Measurements from ENCODE around the gene ARMC7. TPM values are rescaled to one million over a fixed set of nuclear protein-coding genes. Genes with fewer than 3 reads are reported as not detected.

ARMC7 gene
- total and polyA plus RNA-seq, 2 donors (not counting 1 experiment from before 2014, with no cell fraction given): 3.1 to 5.9 TPM

GRCh38 chr17:75088465-75089417 lies 21.0 kb upstream of the ARMC7 start:
- no peak overlapping the region for H3K9ac ChIP-seq (ENCODE audit: insufficient read depth, low read length)
- no peaks in the 10 kb centered on the region for H3K79me2 ChIP-seq (ENCODE audit: control insufficient read depth, insufficient read depth, low read length)
- H3K27ac ChIP-seq (ENCODE audit: insufficient read depth, low read length): no peak overlapping the region
- H3K4me2 ChIP-seq (ENCODE audit: extremely low read depth, insufficient read depth, low read length): peak overlapping the region; percentile 80
- H2AFZ ChIP-seq (ENCODE audit: low read length): peak overlapping the region; percentile 48
- TF ChIP-seq EZH2 (IDR thresholded peaks at IDR 0.05; ENCODE audit: low read length, missing control alignments) (no peak), CTCF (conservative IDR thresholded peaks at IDR 0.05 in 1 of 2, IDR thresholded peaks at IDR 0.05 in 1 of 2; ENCODE audit: low read depth in 1 of 2, low read length in 2 of 2) (no peak)
- no peaks in the 10 kb centered on the region for H4K20me1 ChIP-seq (ENCODE audit: control insufficient read depth, extremely low read depth, insufficient read depth, low read length)
- H3K27me3 ChIP-seq (ENCODE audit: control insufficient read depth, insufficient read depth, low read length): no peaks in the 10 kb centered on the region
- H3K4me3 ChIP-seq (replicated peaks in 1 of 4; ENCODE audit: control extremely low read depth in 1 of 4, insufficient read depth in 1 of 4, low read depth in 3 of 4, low read length in 4 of 4): peak overlapping the region; percentile 26 to 60 (median 32)
- H3K36me3 ChIP-seq (ENCODE audit: control insufficient read depth, insufficient read depth, low read length): no peaks in the 10 kb centered on the region
- peak in 1 of 2 donors; percentile 36 for DNase-seq (ENCODE audit: low read depth in 2 of 2)
- H3K9me3 ChIP-seq (ENCODE audit: control insufficient read depth, insufficient read depth, low read depth, low read length): no peaks in the 10 kb centered on the region
- peaks cover 21% of the 10 kb centered on the region for H3K4me1 ChIP-seq (ENCODE audit: control insufficient read depth, extremely low read depth, insufficient read depth, low read length)

GRCh38 chr17:75090871-75091854 lies 18.6 kb upstream of the ARMC7 start:
- no peak overlapping the region for H3K27ac ChIP-seq (ENCODE audit: insufficient read depth, low read length)
- TF ChIP-seq EZH2 (IDR thresholded peaks at IDR 0.05; ENCODE audit: low read length, missing control alignments): no peak
- TF ChIP-seq CTCF (conservative IDR thresholded peaks at IDR 0.05 in 1 of 2, IDR thresholded peaks at IDR 0.05 in 1 of 2; ENCODE audit: low read depth in 1 of 2, low read length in 2 of 2): no peak

More at GRCh38 chr17:75090871-75091854, 18.6 kb upstream of the ARMC7 start:
- no peaks in the 10 kb centered on the region for H3K9me3 ChIP-seq (ENCODE audit: control insufficient read depth, insufficient read depth, low read depth, low read length)
- no peak for DNase-seq (ENCODE audit: low read depth in 2 of 2)
- H3K4me3 ChIP-seq (replicated peaks in 1 of 4; ENCODE audit: control extremely low read depth in 1 of 4, insufficient read depth in 1 of 4, low read depth in 3 of 4, low read length in 4 of 4): no peak overlapping the region
- no peaks in the 10 kb centered on the region for H3K27me3 ChIP-seq (ENCODE audit: control insufficient read depth, insufficient read depth, low read length)
- H3K4me2 ChIP-seq (ENCODE audit: extremely low read depth, insufficient read depth, low read length): no peak overlapping the region
- H4K20me1 ChIP-seq (ENCODE audit: control insufficient read depth, extremely low read depth, insufficient read depth, low read length): no peaks in the 10 kb centered on the region
- H3K36me3 ChIP-seq (ENCODE audit: control insufficient read depth, insufficient read depth, low read length): no peaks in the 10 kb centered on the region
- no peaks in the 10 kb centered on the region for H3K79me2 ChIP-seq (ENCODE audit: control insufficient read depth, insufficient read depth, low read length)
- no peak overlapping the region for H3K9ac ChIP-seq (ENCODE audit: insufficient read depth, low read length)
- H3K4me1 ChIP-seq (ENCODE audit: control insufficient read depth, extremely low read depth, insufficient read depth, low read length): peaks cover 20% of the 10 kb centered on the region
- H2AFZ ChIP-seq (ENCODE audit: low read length): no peak overlapping the region
